HCT116 (cell line): Measurements from ENCODE around the gene NFIC. TPM values are rescaled to one million over a fixed set of nuclear protein-coding genes. Genes with fewer than 3 reads are reported as not detected.

ENCODE experiments used
- ATAC-seq: fragments of 200-7000 bp; cut with Tn5 transposase; 2 replicates; pipeline ENCODE4 v1.9.1; 2020; ENCODE audit warnings: mild to moderate bottlenecking, moderate library complexity
- BruUV-seq: library from RNA; stranded (reverse); fragments of 400-500 nt; replicated peaks from 2 replicates; lab custom pipeline; 2021; lab: Mats Ljungman, UMichigan
- CTCF ChIA-PET: fragments of 300-600 bp; sonication (Branson Sonifier 250); formaldehyde crosslinking; loops from one replicate; lab custom pipeline; 2021; ENCODE audit warnings: antibody characterized with exemption; lab: Charles Lee
- POLR2A ChIA-PET: fragments of 300-600, 350-600 bp; sonication (Branson Sonifier 250); formaldehyde crosslinking; loops from one replicate; lab custom pipeline; 2021; ENCODE audit warnings: antibody characterized with exemption; lab: Charles Lee
- RAD21 ChIA-PET, 2 experiments: fragments of 300-600 bp; sonication (Branson Sonifier 250); formaldehyde crosslinking; loops; one replicate each; lab custom pipeline; 2023; ENCODE audit warnings: low total read pairs in 2 of 2; ENCODE audit not compliant: uncharacterized antibody in 2 of 2, unreplicated experiment in 2 of 2, low non-redundant PET in 1 of 2; lab: Charles Lee
- DNase-seq: peaks from one replicate; pipeline ENCODE4 v3.0.0-alpha.2; 2010; ENCODE audit warnings: low read depth, low spot score
- H2AFZ ChIP-seq: fragments of 200-600 bp; shearing (Covaris generic), sonication (generic); 2 replicates; pipeline ENCODE4 v1.6.1; 2017; ENCODE audit warnings: low read depth, mixed run types, mixed read lengths, antibody characterized with exemption, low read length; ENCODE audit not compliant: poor library complexity, severe bottlenecking
- H3K27ac ChIP-seq: 2 replicates; pipeline ENCODE4 v1.5.1; 2012; ENCODE audit warnings: low read depth, low read length
- H3K27me3 ChIP-seq: fragments of 200-600 bp; sonication (generic); 2 replicates; pipeline ENCODE4 v1.6.1; 2016; ENCODE audit warnings: mixed run types, low read length, mixed read lengths; ENCODE audit not compliant: insufficient read depth
- H3K36me3 ChIP-seq, 2 experiments: fragments of 200-500 bp in 1 of 2; fragments of 200-600 bp in 1 of 2; sonication (Bioruptor generic) in 1 of 2; sonication (generic) in 1 of 2; 2 replicates each; pipeline versions ENCODE4 v1.5.1 to v1.6.1; 2014 to 2016; ENCODE audit warnings: low read length in 2 of 2, inconsistent platforms in 1 of 2, mixed read lengths in 1 of 2, mixed run types in 1 of 2; ENCODE audit not compliant: insufficient read depth in 2 of 2, control insufficient read depth in 1 of 2
- H3K4me1 ChIP-seq, 2 experiments: fragments of 200-600 bp in 1 of 2; sonication (generic) in 1 of 2; 2 replicates each; pipeline versions ENCODE4 v1.5.1 to v1.6.1; 2012 to 2017; ENCODE audit warnings: low read length in 2 of 2, inconsistent platforms in 1 of 2, mild to moderate bottlenecking in 1 of 2, mixed read lengths in 1 of 2, mixed run types in 1 of 2, moderate library complexity in 1 of 2; ENCODE audit not compliant: insufficient read depth in 2 of 2, control insufficient read depth in 1 of 2
- H3K4me2 ChIP-seq: fragments of 200-600 bp; sonication (generic); 2 replicates; pipeline ENCODE4 v1.6.1; 2017; ENCODE audit warnings: mixed run types, low read length, mixed read lengths
- H3K4me3 ChIP-seq, 2 experiments: fragments of 200-600 bp in 1 of 2; sonication (generic) in 1 of 2; replicated peaks in 1 of 2; 2 replicates each; pipeline ENCODE4 v1.5.1; 2011 to 2016; ENCODE audit warnings: low read length in 2 of 2, control low read depth in 1 of 2, low read depth in 1 of 2, mild to moderate bottlenecking in 1 of 2, mixed read lengths in 1 of 2, mixed run types in 1 of 2
- H3K79me2 ChIP-seq: fragments of 200-600 bp; sonication (generic); 2 replicates; pipeline ENCODE4 v1.6.1; 2017; ENCODE audit warnings: mild to moderate bottlenecking, mixed run types, low read length, moderate library complexity, mixed read lengths; ENCODE audit not compliant: insufficient read depth
- H3K9ac ChIP-seq: fragments of 200-600 bp; sonication (generic); 2 replicates; pipeline ENCODE4 v1.6.1; 2016; ENCODE audit warnings: low read length, mixed read lengths
- H3K9me2 ChIP-seq: fragments of 200-600 bp; sonication (generic), shearing (Covaris generic); 2 replicates; pipeline ENCODE4 v1.6.1; 2017; ENCODE audit warnings: mixed run types, mild to moderate bottlenecking, moderate library complexity; ENCODE audit not compliant: insufficient read depth
- H3K9me3 ChIP-seq, 2 experiments: fragments of 200-500 bp in 1 of 2; fragments of 200-600 bp in 1 of 2; sonication (Bioruptor generic) in 1 of 2; sonication (generic) in 1 of 2; 2 replicates each; pipeline ENCODE4 v1.6.1; 2014 to 2017; ENCODE audit warnings: low read length in 2 of 2, mixed read lengths in 2 of 2, inconsistent platforms in 1 of 2, low read depth in 1 of 2, mild to moderate bottlenecking in 1 of 2, mixed run types in 1 of 2, moderate library complexity in 1 of 2; ENCODE audit not compliant: control insufficient read depth in 1 of 2, insufficient read depth in 1 of 2
- H4K20me1 ChIP-seq: fragments of 200-600 bp; sonication (generic), shearing (Covaris generic); 2 replicates; pipeline ENCODE4 v1.6.1; 2017; ENCODE audit warnings: mixed run types, mild to moderate bottlenecking, moderate library complexity; ENCODE audit not compliant: insufficient read depth
- ATF3 ChIP-seq: IDR thresholded peaks from 2 replicates; pipeline ENCODE4 v1.6.1; 2012
- CEBPB ChIP-seq: IDR thresholded peaks from 2 replicates; pipeline ENCODE4 v1.6.1; 2012; ENCODE audit warnings: low read depth
- ELF1 ChIP-seq: IDR thresholded peaks from 2 replicates; pipeline ENCODE4 v1.6.1; 2012; ENCODE audit warnings: low read depth, borderline replicate concordance
- FOSL1 ChIP-seq: IDR thresholded peaks from 2 replicates; pipeline ENCODE4 v1.6.1; 2012; ENCODE audit warnings: low read depth
- MAX ChIP-seq: IDR thresholded peaks from 2 replicates; pipeline ENCODE4 v1.6.1; 2012
- POLR2A ChIP-seq: IDR thresholded peaks from 2 replicates; pipeline ENCODE4 v1.7.0; 2011; ENCODE audit warnings: borderline replicate concordance; ENCODE audit not compliant: insufficient read depth, insufficient read length; ENCODE audit errors: extremely low read depth
- SIN3A ChIP-seq: IDR thresholded peaks from 2 replicates; pipeline ENCODE4 v1.6.1; 2012; ENCODE audit warnings: low read depth
- SRF ChIP-seq: IDR thresholded peaks from 2 replicates; pipeline ENCODE4 v1.6.1; 2012; ENCODE audit warnings: low read depth
- YY1 ChIP-seq: IDR thresholded peaks from 2 replicates; pipeline ENCODE4 v1.6.1; 2011; ENCODE audit warnings: low read length, low read depth, moderate library complexity, mild to moderate bottlenecking; ENCODE audit not compliant: insufficient replicate concordance; ENCODE audit errors: extremely low read depth
- ZBTB33 ChIP-seq: IDR thresholded peaks from 2 replicates; pipeline ENCODE4 v1.6.1; 2011; ENCODE audit warnings: mild to moderate bottlenecking, low read length, moderate library complexity; ENCODE audit not compliant: insufficient replicate concordance; ENCODE audit errors: extremely low read depth
- ZFX ChIP-seq: fragments of 450-650 bp; IDR thresholded peaks from 2 replicates; pipeline ENCODE4 v1.6.1; 2017
- ZNF274 ChIP-seq: fragments of 200-500 bp; sonication (Bioruptor generic); IDR thresholded peaks from 2 replicates; pipeline ENCODE4 v1.6.1; 2014; ENCODE audit warnings: mild to moderate bottlenecking, low read depth, low read length, inconsistent platforms
- intact Hi-C: fragments of 100-400 bp; cut with micrococcal nuclease; formaldehyde crosslinking; loops from 2 replicates; pipeline ENCODE4 v1.10.0; 2022
- total RNA-seq: library from RNA; stranded (reverse); gene quantifications from one replicate; pipeline ENCODE4 v1.2.1, GENCODE V29; 2021; ENCODE audit not compliant: unreplicated experiment

The NFIC gene
- total RNA-seq, 1 experiment from 2014 or later, result 116 TPM

- BruUV-seq, result no TSS peak
- intact Hi-C loops, result no loop called here
- no peak overlapping the region for H3K4me2 ChIP-seq
- ATAC-seq (no peak), DNase-seq (no peak)
- H3K4me1 ChIP-seq, result peaks cover 5 to 17% of the 10 kb centered on the region in 2 experiments; a peak in 3 of 4 replicates
- H3K9me3 ChIP-seq, result no peaks in the 10 kb centered on the region
- no peaks in the 10 kb centered on the region for H3K79me2 ChIP-seq
- H4K20me1 ChIP-seq, result no peaks in the 10 kb centered on the region
- no peak overlapping the region for H2AFZ ChIP-seq
- no peak overlapping the region for H3K27ac ChIP-seq
- ChIA-PET POLR2A (interaction anchor here (0.7 kb wide), 1 partner anchor 157 kb away, joined by 5 read pairs; no protein-coding TSS in a partner anchor), RAD21 (no interaction called here), CTCF (interaction anchor here (0.8 kb wide), 1 partner anchor 18 kb away, joined by 3 read pairs; no protein-coding TSS in a partner anchor)
- H3K9ac ChIP-seq, result no peak overlapping the region
- H3K36me3 ChIP-seq, result no peaks in the 10 kb centered on the region
- H3K9me2 ChIP-seq, result no peaks in the 10 kb centered on the region
- H3K27me3 ChIP-seq, result peaks cover 13% of the 10 kb centered on the region; the same call in 1 of the 2 replicates
- TF ChIP-seq FOSL1 (no peak), ZNF274 (no peak), MAX (no peak), POLR2A (no peak), ELF1 (no peak), ZBTB33 (no peak), ATF3 (no peak), SRF (no peak), YY1 (no peak), CEBPB (no peak), SIN3A (no peak), ZFX (no peak)
- TF ChIP-seq, all 23 proteins: peak for 0
- no peak overlapping the region for H3K4me3 ChIP-seq
Measured at GRCh38 chr19:3323026-3323425, 43.4 kb upstream of the NFIC start.
